ENCODE measurements around the gene SEBOX.

The SEBOX gene

GRCh38 chr17:28368306-28368831 is 3.4 kb upstream of the SEBOX start:
- no peak for DNase-seq (ENCODE audit: low read depth)

GRCh38 chr17:28367641-28368305 is 2.8 kb upstream of the SEBOX start:
- no peak for DNase-seq (ENCODE audit: low read depth)

DNA sequence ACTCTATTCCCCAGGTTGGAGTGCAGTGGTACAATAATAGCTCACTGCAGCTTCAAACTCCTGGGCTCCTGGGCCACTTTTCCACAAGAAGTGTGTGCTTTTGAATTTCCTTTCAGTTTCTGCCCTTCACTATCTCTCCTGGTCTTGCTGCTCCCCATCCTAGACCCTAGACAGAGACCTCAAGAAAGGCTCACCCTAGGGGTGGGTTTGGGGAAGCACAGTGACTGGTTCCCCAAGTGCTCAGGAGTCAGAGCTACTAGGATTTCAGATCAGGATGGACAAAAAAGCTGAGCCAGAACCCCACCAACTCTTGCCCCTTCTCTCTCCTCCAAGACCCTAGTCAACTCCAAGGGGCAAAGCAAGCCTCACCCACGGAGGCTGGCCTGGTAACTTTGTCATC is 1.6 kb upstream of the SEBOX start:
- DNase-seq (ENCODE audit: low read depth), result no peak

DNA sequence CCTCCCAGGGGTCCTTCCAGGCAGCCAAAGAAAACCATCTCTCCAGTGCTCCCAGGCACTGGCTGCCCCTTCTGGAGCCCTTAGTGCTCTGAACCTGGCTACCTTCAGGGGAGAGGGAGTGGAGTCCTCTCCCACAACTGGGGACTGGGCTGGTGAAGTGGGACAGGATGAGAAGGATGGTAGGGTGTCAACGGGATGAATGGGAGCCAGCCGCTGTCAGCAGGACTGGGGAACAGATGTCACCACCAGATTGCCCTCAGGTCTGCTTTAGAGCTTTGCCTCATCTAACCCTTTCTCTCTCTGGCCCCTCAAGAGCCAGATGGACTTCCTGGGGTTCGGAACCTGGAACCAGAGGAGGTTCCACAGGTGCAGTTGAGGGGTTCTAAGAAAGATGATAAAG is 488 bp upstream of the SEBOX start:
- no peak for DNase-seq (ENCODE audit: low read depth)

DNA sequence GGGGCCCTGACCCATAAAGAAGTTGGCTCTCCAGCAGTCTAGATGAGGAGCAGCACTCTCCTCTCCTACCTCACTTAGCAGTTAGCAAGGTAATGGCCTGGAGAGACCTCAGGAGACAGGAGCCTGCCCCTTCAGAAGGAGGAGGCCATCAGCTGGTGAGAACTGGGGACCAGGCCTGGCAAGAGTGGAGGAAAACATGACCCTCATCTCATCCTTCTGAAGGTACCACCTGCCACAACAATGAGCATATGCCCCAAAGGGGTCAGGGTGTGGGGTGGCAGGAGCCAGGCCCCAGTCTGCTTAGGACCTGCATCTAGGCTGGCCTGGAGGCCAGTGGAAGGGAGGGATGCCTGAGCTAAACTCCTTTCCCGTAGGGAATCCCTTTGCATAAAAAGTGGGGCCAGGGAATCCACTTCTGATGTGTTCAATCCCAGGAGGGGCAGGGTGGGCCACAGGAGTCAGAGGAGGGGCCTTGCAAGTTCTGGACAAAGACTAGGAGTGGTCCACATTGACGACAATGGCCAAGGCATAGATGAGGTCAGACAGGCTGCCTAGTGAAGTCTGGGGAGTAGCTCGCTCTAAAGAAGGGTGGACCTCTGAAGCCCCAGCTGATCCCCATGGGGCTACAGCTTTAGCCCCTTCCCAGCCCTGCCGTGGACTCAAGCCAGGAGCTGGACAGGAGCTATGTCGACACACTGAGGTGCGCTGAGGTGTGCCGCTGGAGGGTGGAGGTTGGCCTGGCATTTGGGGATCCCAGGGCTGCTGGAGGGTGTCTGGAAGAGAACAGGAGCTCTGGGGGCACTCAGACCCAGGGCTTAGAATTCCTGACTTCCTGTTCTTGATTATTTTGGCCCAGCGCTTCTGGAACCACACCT is 986 bp downstream of the SEBOX start:
- no peak for DNase-seq (ENCODE audit: low read depth)

DNA sequence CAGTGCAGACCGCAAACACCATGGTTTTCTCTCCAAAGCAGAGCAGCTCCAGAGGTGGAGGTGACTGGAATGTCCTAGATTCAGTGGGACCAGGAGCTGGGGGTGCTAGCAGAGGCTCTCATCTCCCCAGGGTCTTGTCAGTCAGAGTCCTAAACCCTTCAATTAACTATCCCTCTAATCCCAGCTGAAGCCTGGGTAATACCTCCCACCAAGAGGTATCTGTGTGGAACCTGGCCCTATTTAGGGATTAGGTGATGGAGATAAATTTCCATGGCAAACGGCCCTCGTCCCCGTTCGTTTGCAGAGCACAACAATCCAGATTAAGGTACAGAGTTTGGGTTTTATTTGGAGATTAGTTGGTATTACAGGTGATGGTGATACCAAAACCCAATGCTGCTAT is 1.8 kb downstream of the SEBOX start:
- DNase-seq (ENCODE audit: low read depth), result no peak

GRCh38 chr17:28357901-28358197 is 7.2 kb downstream of the SEBOX start:
- DNase-seq (ENCODE audit: low read depth), result no peak

DNA sequence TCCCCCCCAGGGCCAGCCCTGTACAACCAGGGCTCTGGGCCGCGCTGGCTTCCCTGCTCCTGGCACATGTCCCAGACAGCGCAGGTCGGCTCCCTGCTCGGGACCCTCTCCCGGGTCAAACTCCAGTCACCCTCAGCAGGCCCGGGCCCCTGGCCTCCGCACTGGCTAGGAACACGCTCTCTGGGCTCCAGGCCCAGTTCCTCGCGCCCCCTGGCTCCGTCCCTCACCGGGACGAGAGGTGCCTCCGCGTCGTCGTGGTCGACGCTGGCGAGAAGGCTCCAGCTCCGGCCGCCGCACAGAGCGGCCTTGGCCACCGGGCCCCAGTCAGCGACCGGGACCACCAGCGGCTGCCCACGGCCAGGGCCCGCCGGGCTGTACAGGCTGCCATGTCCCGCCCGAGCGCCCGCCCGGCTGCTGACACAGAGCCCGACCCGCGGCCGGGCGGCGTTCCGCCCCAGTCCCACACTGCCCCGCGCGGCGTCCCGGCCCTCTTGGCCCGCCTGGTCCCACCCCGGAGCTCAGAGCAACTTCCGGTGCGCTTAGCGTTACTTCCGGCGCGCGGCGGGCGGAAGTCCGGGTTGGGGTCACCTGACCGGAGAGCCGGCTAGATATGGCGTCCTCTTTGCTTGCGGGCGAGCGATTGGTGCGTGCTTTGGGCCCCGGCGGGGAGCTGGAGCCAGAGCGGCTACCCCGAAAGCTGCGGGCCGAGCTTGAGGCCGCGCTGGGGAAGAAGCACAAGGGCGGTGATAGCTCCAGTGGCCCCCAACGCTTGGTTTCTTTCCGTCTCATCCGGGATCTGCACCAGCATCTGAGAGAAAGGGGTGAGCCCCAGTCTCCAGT is 7.7 kb downstream of the SEBOX start, which contains the start of gene POLDIP2:
POLDIP2 (minus strand) TSS at position 467 of the 840 bp plus-strand sequence; CDS start at position 388, 79 bp downstream.
- peak; percentile 89 for DNase-seq (ENCODE audit: low read depth)

- no peak for DNase-seq (ENCODE audit: low read depth)
Observed at GRCh38 chr17:28350271-28350670, 14.7 kb downstream of the SEBOX start.

- no peak for DNase-seq (ENCODE audit: low read depth)
Observed at GRCh38 chr17:28348979-28349378, 16.0 kb downstream of the SEBOX start.

DNA sequence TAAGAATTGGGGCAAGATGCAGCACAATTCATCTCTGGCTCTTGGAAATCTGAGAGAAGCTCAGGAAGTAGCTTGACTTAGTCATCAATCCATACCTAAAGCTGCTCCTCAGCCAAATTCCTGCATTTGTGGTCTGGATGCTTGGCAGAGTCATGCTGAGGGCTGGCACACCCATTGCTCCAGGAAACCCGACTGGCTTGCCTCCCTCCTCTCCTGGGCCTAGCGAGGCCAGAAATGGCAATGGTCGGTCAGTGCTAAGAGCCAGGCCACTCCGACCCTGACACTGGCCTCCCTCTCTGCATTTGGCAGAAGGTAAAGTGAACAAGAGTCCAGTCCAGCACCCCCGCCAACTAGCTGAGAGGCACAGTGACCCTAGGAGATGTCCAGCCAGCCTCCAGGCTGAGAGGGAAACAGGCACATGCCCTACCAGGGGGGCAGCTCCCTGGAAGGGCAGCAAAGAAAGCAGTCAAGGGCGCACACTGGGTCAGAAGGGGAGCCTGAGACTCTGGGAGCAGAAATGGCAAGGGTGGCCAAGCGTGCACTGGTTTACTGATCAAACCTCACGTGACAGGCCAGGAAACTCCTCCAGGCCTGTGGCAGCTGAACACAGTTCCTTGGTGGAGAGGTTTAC is 17.6 kb downstream of the SEBOX start:
- peak; percentile 94 for DNase-seq (ENCODE audit: low read depth)

DNA sequence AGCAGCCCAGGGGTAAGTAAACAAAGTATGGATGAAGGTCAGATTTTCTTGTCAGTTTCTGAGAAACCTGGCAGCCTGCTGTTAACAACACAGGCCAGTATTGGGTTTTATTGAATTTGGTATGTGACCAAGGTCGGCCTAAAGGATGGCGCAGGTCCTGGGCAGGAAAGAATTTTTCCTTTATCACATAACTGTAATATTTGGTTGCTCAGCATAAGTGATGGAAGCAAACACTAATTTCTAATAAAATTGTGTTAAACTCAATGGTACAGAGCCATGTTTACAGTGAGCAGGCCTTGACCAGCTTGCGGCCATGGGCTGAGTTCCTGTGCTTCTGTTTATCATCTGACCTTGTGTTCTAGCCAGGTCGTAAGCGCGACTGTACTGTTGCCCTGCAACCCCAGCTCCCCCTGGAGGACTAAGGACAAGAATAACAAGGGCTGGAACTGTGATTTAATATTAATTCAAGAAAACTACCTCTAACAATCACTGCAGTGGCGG is 18.2 kb downstream of the SEBOX start:
- DNase-seq (ENCODE audit: low read depth), result no peak

- no peak for DNase-seq (ENCODE audit: low read depth)
Observed at GRCh38 chr17:28346199-28346580, 18.8 kb downstream of the SEBOX start.

GRCh38 chr17:28345419-28346198 is 19.4 kb downstream of the SEBOX start:
- DNase-seq (ENCODE audit: low read depth), result peak; percentile 37

GRCh38 chr17:28344435-28344901 is 20.5 kb downstream of the SEBOX start:
- no peak for DNase-seq (ENCODE audit: low read depth)

DNA sequence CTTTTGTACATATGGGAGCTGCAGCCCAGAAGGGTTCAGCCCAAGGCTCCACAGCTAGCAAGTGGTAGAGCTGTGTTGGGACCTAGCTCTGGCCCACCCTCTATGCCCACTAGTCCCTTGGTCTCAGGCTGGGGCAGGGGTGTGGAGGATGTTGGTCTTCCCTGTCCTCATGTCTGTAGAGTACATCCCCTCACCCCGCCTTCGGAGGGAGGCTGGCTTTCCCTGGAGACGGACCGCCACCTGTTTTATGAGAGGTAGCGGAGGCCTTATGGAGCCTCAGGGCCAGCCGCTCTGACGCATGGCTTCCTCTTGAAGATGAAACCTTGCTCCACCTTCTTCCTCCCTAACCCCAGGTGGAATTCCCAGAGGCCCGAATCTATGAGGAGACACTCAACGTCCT is 21.0 kb downstream of the SEBOX start:
- no peak for DNase-seq (ENCODE audit: low read depth)

DNA sequence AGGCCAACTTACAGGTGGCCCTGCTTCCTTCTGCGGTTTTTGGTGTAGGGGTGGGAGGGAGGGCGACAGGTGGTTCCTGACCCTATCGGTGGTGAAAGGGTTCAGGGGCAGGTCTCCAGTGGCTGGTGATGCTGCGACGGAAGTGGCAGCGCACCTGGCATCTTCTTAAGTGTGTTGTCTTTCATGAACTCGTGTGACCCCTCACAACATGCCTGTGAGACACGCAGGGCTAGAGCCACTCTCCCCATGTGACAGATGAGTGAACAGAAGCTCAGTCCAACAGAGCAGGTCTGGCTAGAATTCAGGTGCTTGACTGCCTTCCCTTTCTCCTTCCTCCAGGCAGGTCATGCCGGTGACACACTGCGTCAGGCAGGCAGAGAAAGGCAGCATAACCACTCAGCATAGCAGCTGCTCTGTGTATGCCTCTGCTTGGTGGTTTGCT is 21.5 kb downstream of the SEBOX start:
- DNase-seq (ENCODE audit: low read depth), result no peak

DNA sequence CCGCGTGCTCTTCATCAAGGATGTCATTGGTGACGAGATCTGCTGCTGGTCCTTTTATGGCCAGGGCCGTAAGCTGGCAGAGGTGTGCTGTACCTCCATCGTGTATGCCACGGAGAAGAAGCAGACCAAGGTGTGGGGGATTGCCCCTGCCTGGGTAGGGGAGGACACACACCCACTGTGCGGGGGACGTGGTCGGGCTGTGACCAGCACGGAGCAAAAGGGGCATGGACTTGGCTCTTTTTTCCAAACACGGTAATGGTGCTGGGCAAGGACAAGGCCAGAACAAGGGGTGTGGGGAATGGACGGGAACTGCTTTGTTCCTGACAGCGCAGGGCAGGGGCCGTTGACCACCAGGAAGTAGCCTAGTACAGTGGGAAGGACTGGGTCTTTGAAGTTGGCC is 22.7 kb downstream of the SEBOX start:
- no peak for DNase-seq (ENCODE audit: low read depth)

DNA sequence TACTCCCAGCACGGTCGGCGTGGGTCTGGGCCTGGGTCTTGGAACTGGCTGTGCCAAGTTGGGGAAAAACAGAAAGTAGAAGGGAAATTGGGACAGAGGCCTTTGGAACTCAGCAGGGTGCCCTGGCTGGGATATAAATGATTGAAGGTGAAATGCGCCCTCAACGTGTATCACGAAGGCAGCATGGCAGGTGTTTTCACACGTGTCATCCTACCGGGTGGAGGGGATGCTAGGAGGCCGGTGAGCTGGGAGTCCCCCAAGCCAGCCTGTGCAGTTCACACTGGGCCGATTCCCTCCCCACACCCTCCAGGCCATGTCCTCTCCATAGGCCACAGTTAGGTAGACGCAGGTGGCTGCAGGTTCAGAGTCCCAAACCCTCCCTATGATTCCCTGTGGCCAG is 23.5 kb downstream of the SEBOX start:
- DNase-seq (ENCODE audit: low read depth), result no peak

- no peak for DNase-seq (ENCODE audit: low read depth)
Observed at GRCh38 chr17:28340374-28340773, 24.6 kb downstream of the SEBOX start.

- no peak for DNase-seq (ENCODE audit: low read depth)
Observed at GRCh38 chr17:28339431-28339830, 25.6 kb downstream of the SEBOX start.

Measured in amniotic epithelial cell (primary cell).